Testis (tissue), 3 donors: Measurements from ENCODE around the gene ACBD6. TPM values are rescaled to one million over a fixed set of nuclear protein-coding genes. Genes with fewer than 3 reads are reported as not detected.
A peak's percentile ranks its signal among the peaks of the same experiment; 100 is the strongest.
"Not testable (repeated sequence)": the region's sequence is repeated elsewhere in the genome, so short reads cannot be mapped to it uniquely, and the experiment has no call there.

Source experiments
- DNase-seq: peaks from one replicate; pipeline ENCODE4 v3.0.0-alpha.2; 2019
- H3K27ac ChIP-seq, 2 donors: fragments of 200-600 bp; sonication (generic); one replicate each; pipeline ENCODE4 v1.5.1; 2019
- H3K27me3 ChIP-seq: fragments of 200-600 bp; sonication (generic); one replicate; pipeline ENCODE4 v1.5.1; 2019
- H3K36me3 ChIP-seq: fragments of 200-600 bp; sonication (generic); one replicate; pipeline ENCODE4 v1.5.1; 2017; ENCODE audit warnings: low read depth; ENCODE audit errors: missing control alignments
- H3K4me1 ChIP-seq: fragments of 200-600 bp; sonication (generic); one replicate; pipeline ENCODE4 v1.5.1; 2019
- H3K4me3 ChIP-seq, 2 donors: fragments of 200-600 bp; sonication (generic); one replicate each; pipeline ENCODE4 v1.5.1; 2017 to 2019
- H3K9me3 ChIP-seq: fragments of 200-600 bp; sonication (generic); one replicate; pipeline ENCODE4 v1.5.1; 2017
- CTCF ChIP-seq, 3 experiments: fragments of 450-650 bp in 2 of 3; fragments of 200-600 bp in 1 of 3; sonication (generic) in 1 of 3; IDR thresholded peaks; one replicate each; pipeline ENCODE4 v1.5.1; 2016 to 2019; ENCODE audit warnings: antibody characterized with exemption in 3 of 3, mild to moderate bottlenecking in 2 of 3, moderate library complexity in 1 of 3
- POLR2A ChIP-seq: fragments of 450-650 bp; IDR thresholded peaks from one replicate; pipeline ENCODE4 v1.6.1; 2017; ENCODE audit warnings: antibody characterized with exemption, mild to moderate bottlenecking, moderate library complexity
- WGBS, 2 donors: methylation state at CpG; one replicate each; pipeline ENCODE4 v1.1.5; 2018; 5-methylcytosine and 5-hydroxymethylcytosine counted together
- intact Hi-C: fragments of 100-400 bp; cut with DNase I; formaldehyde crosslinking; loops from one replicate; pipeline ENCODE4 v1.15.1; 2023; ENCODE audit warnings: low total_unique reads
- polyA plus RNA-seq: library from polyadenylated mRNA; stranded (reverse); fragments of 350-450 nt; fragmentation: Illumina TruSeq; extraction: RNeasy Lipid Tissue Mini Kit (QIAGEN cat#74804); gene quantifications from one replicate; pipeline ENCODE4 v1.2.3, GENCODE V29; 2014; ENCODE audit warnings: low read depth, low replicate concordance; ENCODE audit not compliant: insufficient read depth
- total RNA-seq, 2 donors: library from RNA; depleted of rRNA; stranded (reverse); fragments of >200 nt; gene quantifications; one replicate each; pipeline ENCODE4 v1.2.3, GENCODE V29; 2016

The ACBD6 gene
- total and polyA plus RNA-seq, 3 donors from 2014 or later, result 61.9 to 102 (median 97.2) TPM

- peak; percentile 42 to 79 (median 60) for TF ChIP-seq CTCF (IDR thresholded peaks at IDR 0.05)
- no peak for TF ChIP-seq POLR2A
- no peak for DNase-seq
- Histone ChIP-seq H3K27ac (no peak overlapping the region), H3K27me3 (no peaks in the 10 kb centered on the region), H3K36me3 (no peaks in the 10 kb centered on the region), H3K4me1 (no peaks in the 10 kb centered on the region), H3K9me3 (no peaks in the 10 kb centered on the region), H3K4me3 (no peak overlapping the region)
- intact Hi-C loops, result no loop called here
- 30 to 36% methylated on average over 10 of the region's 10 CpGs for WGBS, 2 donors
These were observed 19.7 kb downstream of the ACBD6 start for GRCh38 chr1:180482425-180483275.

GRCh38 chr1:180470031-180470430 lies 32.3 kb downstream of the ACBD6 start:
- TF ChIP-seq CTCF (IDR thresholded peaks at IDR 0.05), result no peak
- no peak for TF ChIP-seq POLR2A
- Histone ChIP-seq H3K36me3 (no peaks in the 10 kb centered on the region), H3K27ac (no peak overlapping the region), H3K4me3 (no peak overlapping the region), H3K9me3 (no peaks in the 10 kb centered on the region), H3K4me1 (no peaks in the 10 kb centered on the region), H3K27me3 (no peaks in the 10 kb centered on the region)
- DNase-seq, result no peak
- WGBS, 2 donors, result 91 to 95% methylated on average over 1 of the region's 1 CpG
- intact Hi-C loops, result no loop called here

- Histone ChIP-seq H3K9me3 (no peaks in the 10 kb centered on the region), H3K36me3 (no peaks in the 10 kb centered on the region), H3K27me3 (no peaks in the 10 kb centered on the region), H3K4me1 (no peaks in the 10 kb centered on the region), H3K4me3 (no peak overlapping the region), H3K27ac (no peak overlapping the region)
- DNase-seq, result no peak
- 92 to 93% methylated on average over 5 of the region's 5 CpGs for WGBS, 2 donors
- no peak for TF ChIP-seq POLR2A
- no peak for TF ChIP-seq CTCF (IDR thresholded peaks at IDR 0.05)
- intact Hi-C loops, result no loop called here
These were observed 34.1 kb downstream of the ACBD6 start for GRCh38 chr1:180468311-180468710.

GRCh38 chr1:180462102-180462501 lies 40.3 kb downstream of the ACBD6 start:
- no peak overlapping the region for H3K27ac ChIP-seq
- DNase-seq, result no peak
- H3K4me1 ChIP-seq, result no peaks in the 10 kb centered on the region
- H3K36me3 ChIP-seq, result no peaks in the 10 kb centered on the region
- intact Hi-C loops, result no loop called here
- no peaks in the 10 kb centered on the region for H3K9me3 ChIP-seq
- WGBS, 2 donors, result 99 to 100% methylated on average over 3 of the region's 3 CpGs
- H3K27me3 ChIP-seq, result no peaks in the 10 kb centered on the region
- TF ChIP-seq POLR2A, result no peak
- no peak for TF ChIP-seq CTCF (IDR thresholded peaks at IDR 0.05)
- no peak overlapping the region for H3K4me3 ChIP-seq

- H3K4me1 ChIP-seq, H3K36me3 ChIP-seq, H3K27ac ChIP-seq, H3K27me3 ChIP-seq, intact Hi-C loops, H3K4me3 ChIP-seq, DNase-seq, H3K9me3 ChIP-seq: not testable (repeated sequence)
- 93 to 94% methylated on average over 4 of the region's 4 CpGs for WGBS, 2 donors
These were observed 40.7 kb downstream of the ACBD6 start for GRCh38 chr1:180461682-180462081.
